CD4-positive, alpha-beta T cell (primary cell): Measurements from ENCODE around the gene BIRC6. TPM values are rescaled to one million over a fixed set of nuclear protein-coding genes. Genes with fewer than 3 reads are reported as not detected.
A peak's percentile ranks its signal among the peaks of the same experiment; 100 is the strongest.

Source experiments
- ATAC-seq: fragments of 200-7000 bp; cut with Tn5 transposase; one replicate; pipeline ENCODE4 v1.10.0; 2022; ENCODE audit warnings: mild to moderate bottlenecking; ENCODE audit not compliant: poor library complexity
- CTCF ChIA-PET: fragments of 350-600 bp; sonication (Branson Sonifier 250); formaldehyde crosslinking; loops from one replicate; lab custom pipeline; 2021; ENCODE audit warnings: antibody characterized with exemption, inconsistent platforms; lab: Charles Lee
- POLR2A ChIA-PET: fragments of 350-600 bp; sonication (Branson Sonifier 250); formaldehyde crosslinking; loops from one replicate; lab custom pipeline; 2021; ENCODE audit warnings: antibody characterized with exemption, inconsistent platforms; lab: Charles Lee
- DNase-seq, 14 experiments: peaks; one replicate each; pipeline ENCODE4 v3.0.0-alpha.2; 2013 to 2020; ENCODE audit warnings: mixed read lengths in 2 of 14
- H3K27ac ChIP-seq, 2 donors: one replicate each; pipeline versions ENCODE4 v1.5.1 to v1.7.0; 2013; ENCODE audit warnings: low read length in 2 of 2, low read depth in 1 of 2, mild to moderate bottlenecking in 1 of 2
- H3K27me3 ChIP-seq, 2 experiments: 1 replicate in 1 of 2; 2 replicates in 1 of 2; pipeline versions ENCODE4 v1.6.1 to v1.7.0; 2013; ENCODE audit warnings: low read length in 2 of 2, control low read depth in 1 of 2, mild to moderate bottlenecking in 1 of 2, moderate library complexity in 1 of 2; ENCODE audit not compliant: insufficient read depth in 2 of 2, control insufficient read depth in 1 of 2
- H3K36me3 ChIP-seq: one replicate; pipeline ENCODE4 v1.6.1; 2013; ENCODE audit warnings: low read length, control low read depth; ENCODE audit not compliant: insufficient read depth
- H3K4me1 ChIP-seq: one replicate; pipeline ENCODE4 v1.6.1; 2013; ENCODE audit warnings: low read length, control low read depth; ENCODE audit not compliant: insufficient read depth
- H3K4me3 ChIP-seq: one replicate; pipeline ENCODE4 v1.5.1; 2013; ENCODE audit warnings: mild to moderate bottlenecking, low read length, moderate library complexity
- H3K9me3 ChIP-seq, 2 experiments: 1 replicate in 1 of 2; 2 replicates in 1 of 2; pipeline versions ENCODE4 v1.6.1 to v1.7.0; 2013; ENCODE audit warnings: low read length in 2 of 2, mild to moderate bottlenecking in 2 of 2, control low read depth in 1 of 2, moderate library complexity in 1 of 2; ENCODE audit not compliant: control insufficient read depth in 1 of 2, insufficient read depth in 1 of 2
- H3K27ac Mint-ChIP-seq: one replicate; pipeline ENCODE4 v1.8.0; 2020; ENCODE audit warnings: mixed read lengths
- H3K27me3 Mint-ChIP-seq: one replicate; pipeline ENCODE4 v1.8.0; 2021; ENCODE audit warnings: mixed read lengths
- H3K36me3 Mint-ChIP-seq: one replicate; pipeline ENCODE4 v1.8.0; 2021; ENCODE audit warnings: low read depth, mixed read lengths
- H3K4me1 Mint-ChIP-seq: one replicate; pipeline ENCODE4 v1.8.0; 2021; ENCODE audit warnings: low read depth, mixed read lengths
- H3K4me3 Mint-ChIP-seq: one replicate; pipeline ENCODE4 v1.8.0; 2020; ENCODE audit warnings: mild to moderate bottlenecking, mixed read lengths
- H3K9me3 Mint-ChIP-seq: one replicate; pipeline ENCODE4 v1.8.0; 2020; ENCODE audit warnings: mixed read lengths
- CTCF ChIP-seq: fragments of 200-600 bp; IDR thresholded peaks from one replicate; pipeline ENCODE4 v1.8.0; 2022; ENCODE audit warnings: antibody characterized with exemption, mild to moderate bottlenecking
- intact Hi-C, 2 experiments: fragments of 100-400 bp; cut with DNase I in 1 of 2; cut with micrococcal nuclease in 1 of 2; formaldehyde crosslinking; loops; one replicate each; pipeline versions ENCODE4 v1.15.1 to v1.9.0; 2023 to 2025; cut with DNase I, micrococcal nuclease
- total RNA-seq, 174 experiments: library from RNA in 2 of 174; stranded (reverse) in 2 of 174; gene quantifications; one replicate each; pipeline ENCODE4 v1.2.3 and lab custom pipeline; 2021 to 2026

BIRC6 gene
- total RNA-seq, 2 experiments from 2014 or later: 110 to 113 TPM

GRCh38 chr2:32386739-32387138 is 29.9 kb downstream of the BIRC6 start:
- no peaks in the 10 kb centered on the region for H3K9me3 Mint-ChIP-seq
- intact Hi-C loops: no loop called here
- no peak for TF ChIP-seq CTCF
- H3K9me3 ChIP-seq: no peaks in the 10 kb centered on the region
- POLR2A ChIA-PET: no interaction called here
- peaks cover 26% of the 10 kb centered on the region for H3K4me1 Mint-ChIP-seq
- H3K27ac ChIP-seq: no peak overlapping the region
- no peaks in the 10 kb centered on the region for H3K27me3 Mint-ChIP-seq
- CTCF ChIA-PET: interaction anchor here (0.5 to 0.7 kb wide), 2 partner anchors 44 to 226 kb away, joined by 3 to 4 read pairs; no protein-coding TSS in a partner anchor
- no peaks in the 10 kb centered on the region for H3K4me1 ChIP-seq
- H3K4me3 Mint-ChIP-seq: no peak overlapping the region
- no peak for ATAC-seq
- H3K27ac Mint-ChIP-seq: peak overlapping the region; percentile 44
- no peaks in the 10 kb centered on the region for H3K27me3 ChIP-seq
- H3K36me3 ChIP-seq: peaks cover 65% of the 10 kb centered on the region
- no peak overlapping the region for H3K4me3 ChIP-seq
- no peak for DNase-seq
- H3K36me3 Mint-ChIP-seq: peaks cover 73% of the 10 kb centered on the region

DNA sequence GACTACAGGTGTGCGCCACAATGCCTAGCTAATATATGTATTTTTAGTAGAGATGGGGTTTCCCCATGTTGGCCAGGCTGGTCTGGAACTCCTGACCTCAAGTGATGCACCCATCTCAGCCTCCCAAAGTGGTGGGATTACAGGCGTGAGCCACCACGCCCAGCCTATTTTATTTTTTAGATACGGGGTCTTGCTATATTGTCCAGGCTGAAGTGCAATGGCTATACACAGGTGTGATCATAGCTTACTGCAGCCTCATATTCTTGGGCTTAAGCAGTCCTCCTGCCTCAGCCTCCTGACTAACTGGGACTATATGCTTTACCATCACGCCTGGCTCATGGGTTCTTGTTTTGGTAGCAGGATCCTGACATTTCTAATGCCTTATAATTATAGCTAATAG is 42.4 kb downstream of the BIRC6 start:
- H3K36me3 Mint-ChIP-seq: peaks cover 73% of the 10 kb centered on the region
- CTCF ChIA-PET: no interaction called here
- H3K9me3 ChIP-seq: no peaks in the 10 kb centered on the region

GRCh38 chr2:32402091-32402490 is 45.3 kb downstream of the BIRC6 start:
- CTCF ChIA-PET: no interaction called here
- no peaks in the 10 kb centered on the region for H3K9me3 Mint-ChIP-seq
- Histone ChIP-seq H3K4me1 (no peaks in the 10 kb centered on the region), H3K27ac (no peak overlapping the region), H3K27me3 (no peaks in the 10 kb centered on the region), H3K9me3 (no peaks in the 10 kb centered on the region), H3K36me3 (peaks cover 53% of the 10 kb centered on the region), H3K4me3 (no peak overlapping the region)
- peak overlapping the region; percentile 10 for H3K27ac Mint-ChIP-seq
- peaks cover 13% of the 10 kb centered on the region for H3K4me1 Mint-ChIP-seq
- no peaks in the 10 kb centered on the region for H3K27me3 Mint-ChIP-seq
- DNase-seq: no peak
- intact Hi-C loops: no loop called here
- POLR2A ChIA-PET: no interaction called here
- no peak for TF ChIP-seq CTCF
- no peak overlapping the region for H3K4me3 Mint-ChIP-seq
- ATAC-seq: no peak
- H3K36me3 Mint-ChIP-seq: peaks cover 65% of the 10 kb centered on the region

More for the DNA sequence above, 42.4 kb downstream of the BIRC6 start:
- no peaks in the 10 kb centered on the region for H3K27me3 Mint-ChIP-seq
- intact Hi-C loops: no loop called here
- H3K27ac ChIP-seq: no peak overlapping the region
- H3K4me3 Mint-ChIP-seq: no peak overlapping the region
- H3K36me3 ChIP-seq: peaks cover 47% of the 10 kb centered on the region
- H3K27ac Mint-ChIP-seq: no peak overlapping the region
- H3K4me3 ChIP-seq: no peak overlapping the region
- no peaks in the 10 kb centered on the region for H3K4me1 ChIP-seq
- DNase-seq: no peak
- no peaks in the 10 kb centered on the region for H3K9me3 Mint-ChIP-seq
- peaks cover 13% of the 10 kb centered on the region for H3K4me1 Mint-ChIP-seq
- POLR2A ChIA-PET: no interaction called here
- no peaks in the 10 kb centered on the region for H3K27me3 ChIP-seq
- no peak for TF ChIP-seq CTCF
- ATAC-seq: no peak
